IMR-90 (cell line): ENCODE results near the gene PDGFC. TPM values are rescaled to one million over a fixed set of nuclear protein-coding genes. Genes with fewer than 3 reads are reported as not detected.

Experiments
- ATAC-seq: fragments of 200-7000 bp; cut with Tn5 transposase; 2 replicates; pipeline ENCODE4 v1.9.1; 2020; ENCODE audit warnings: low read depth, mild to moderate bottlenecking, moderate library complexity
- BruUV-seq: library from RNA; stranded (reverse); fragments of 400-500 nt; replicated peaks from 2 replicates; lab custom pipeline; 2021; lab: Mats Ljungman, UMichigan
- CTCF ChIA-PET: fragments of 300-600 bp; formaldehyde crosslinking; extraction: SDS; loops from one replicate; lab custom pipeline; 2021; ENCODE audit warnings: antibody characterized with exemption; lab: Yijun Ruan, JAX
- POLR2A ChIA-PET: fragments of 300-600 bp; sonication (Branson Sonifier 250); formaldehyde crosslinking; loops from one replicate; lab custom pipeline; 2022; ENCODE audit warnings: antibody characterized with exemption; ENCODE audit not compliant: unreplicated experiment; lab: Charles Lee
- DNase-seq: peaks from one replicate; pipeline ENCODE4 v3.0.0; 2013
- H2AFZ ChIP-seq: replicated peaks from 2 replicates; pipeline ENCODE3; 2013; ENCODE audit warnings: low read length, mild to moderate bottlenecking; ENCODE audit not compliant: poor library complexity
- H2AK5ac ChIP-seq: 2 replicates; pipeline ENCODE4 v1.6.1; 2013; ENCODE audit warnings: low read depth, low read length, inconsistent platforms
- H2AK9ac ChIP-seq: replicated peaks from 2 replicates; pipeline ENCODE3; 2013; ENCODE audit warnings: mild to moderate bottlenecking, low read depth, low read length, moderate library complexity; ENCODE audit not compliant: poor library complexity
- H2BK120ac ChIP-seq: 2 replicates; pipeline ENCODE4 v1.6.1; 2013; ENCODE audit warnings: low read depth, low read length, inconsistent platforms
- H2BK15ac ChIP-seq: 3 replicates; pipeline ENCODE4 v1.6.1; 2013; ENCODE audit warnings: low read depth, low read length, inconsistent platforms
- H2BK20ac ChIP-seq: 2 replicates; pipeline ENCODE4 v1.6.1; 2013; ENCODE audit warnings: low read depth, mild to moderate bottlenecking, inconsistent platforms, low read length, moderate library complexity
- H2BK5ac ChIP-seq: 2 replicates; pipeline ENCODE4 v1.6.1; 2013; ENCODE audit warnings: mild to moderate bottlenecking, low read depth, low read length, inconsistent platforms; ENCODE audit not compliant: poor library complexity, severe bottlenecking
- H3K14ac ChIP-seq: replicated peaks from 2 replicates; pipeline ENCODE4 v1.6.1; 2013; ENCODE audit warnings: low read depth, low read length, inconsistent platforms
- H3K18ac ChIP-seq: 2 replicates; pipeline ENCODE4 v1.6.1; 2013; ENCODE audit warnings: low read depth, low read length, control low read depth
- H3K23ac ChIP-seq: 2 replicates; pipeline ENCODE4 v1.6.1; 2013; ENCODE audit warnings: low read depth, low read length, inconsistent platforms
- H3K27ac ChIP-seq: 2 replicates; pipeline ENCODE4 v1.5.1; 2013; ENCODE audit warnings: mild to moderate bottlenecking, control low read depth, low read length; ENCODE audit not compliant: insufficient read depth
- H3K27me3 ChIP-seq: 2 replicates; pipeline ENCODE4 v1.6.1; 2013; ENCODE audit warnings: low read length; ENCODE audit not compliant: control insufficient read depth, insufficient read depth
- H3K36me3 ChIP-seq: 2 replicates; pipeline ENCODE4 v1.6.1; 2013; ENCODE audit warnings: low read length, mixed read lengths; ENCODE audit not compliant: control insufficient read depth, insufficient read depth
- H3K4ac ChIP-seq: 2 replicates; pipeline ENCODE4 v1.6.1; 2013; ENCODE audit warnings: low read depth, low read length, inconsistent platforms
- H3K4me1 ChIP-seq: 2 replicates; pipeline ENCODE4 v1.6.1; 2013; ENCODE audit warnings: low read length, mixed read lengths; ENCODE audit not compliant: control insufficient read depth, insufficient read depth
- H3K4me2 ChIP-seq: 2 replicates; pipeline ENCODE4 v1.6.1; 2013; ENCODE audit warnings: low read depth, mild to moderate bottlenecking, control low read depth, low read length, moderate library complexity
- H3K4me3 ChIP-seq: 2 replicates; pipeline ENCODE4 v1.5.1; 2013; ENCODE audit warnings: low read depth, mild to moderate bottlenecking, control low read depth, low read length, moderate library complexity; ENCODE audit not compliant: insufficient read depth
- H3K56ac ChIP-seq: 2 replicates; pipeline ENCODE4 v1.6.1; 2013; ENCODE audit warnings: low read length, inconsistent platforms; ENCODE audit not compliant: insufficient read depth; ENCODE audit errors: extremely low read depth
- H3K79me1 ChIP-seq, 2 experiments: 2 replicates each; pipeline ENCODE4 v1.6.1; 2013; ENCODE audit warnings: low read length in 2 of 2, inconsistent platforms in 1 of 2, low read depth in 1 of 2
- H3K9ac ChIP-seq: 2 replicates; pipeline ENCODE4 v1.6.1; 2013; ENCODE audit warnings: low read depth, low read length, control low read depth
- H3K9me1 ChIP-seq: 2 replicates; pipeline ENCODE4 v1.6.1; 2013; ENCODE audit warnings: low read length, inconsistent platforms; ENCODE audit not compliant: insufficient read depth
- H3K9me3 ChIP-seq: 2 replicates; pipeline ENCODE4 v1.6.1; 2013; ENCODE audit warnings: low read length; ENCODE audit not compliant: control insufficient read depth, insufficient read depth
- H4K20me1 ChIP-seq: 2 replicates; pipeline ENCODE4 v1.6.1; 2013; ENCODE audit warnings: low read length, inconsistent platforms; ENCODE audit not compliant: insufficient read depth
- H4K5ac ChIP-seq: 2 replicates; pipeline ENCODE4 v1.6.1; 2013; ENCODE audit warnings: mild to moderate bottlenecking, low read depth, low read length, control low read depth
- H4K8ac ChIP-seq, 2 experiments: 2 replicates each; pipeline ENCODE4 v1.6.1; 2013; ENCODE audit warnings: low read depth in 2 of 2, low read length in 2 of 2, control low read depth in 1 of 2, inconsistent platforms in 1 of 2
- H4K91ac ChIP-seq: 2 replicates; pipeline ENCODE4 v1.6.1; 2013; ENCODE audit warnings: low read depth, low read length, inconsistent platforms; ENCODE audit not compliant: insufficient read depth
- BHLHE40 ChIP-seq: fragments of 150-350 bp; IDR thresholded peaks from 2 replicates; pipeline ENCODE4 v1.6.1; 2016; ENCODE audit warnings: mild to moderate bottlenecking, low read depth, low read length
- CEBPB ChIP-seq: IDR thresholded peaks from 2 replicates; pipeline ENCODE4 v1.6.1; 2012; ENCODE audit warnings: low read depth, low read length, improper control_type of control experiment
- MAFK ChIP-seq: IDR thresholded peaks from 2 replicates; pipeline ENCODE4 v1.6.1; 2012; ENCODE audit warnings: low read depth, low read length, improper control_type of control experiment
- MAZ ChIP-seq: IDR thresholded peaks from 2 replicates; pipeline ENCODE4 v1.6.1; 2012; ENCODE audit warnings: low read depth, mild to moderate bottlenecking, low read length, improper control_type of control experiment, moderate library complexity, borderline replicate concordance
- NFE2L2 ChIP-seq: fragments of 150-350 bp; IDR thresholded peaks from 2 replicates; pipeline ENCODE4 v1.6.1; 2016; ENCODE audit warnings: low read depth, mild to moderate bottlenecking, low read length
- POLR2A ChIP-seq: IDR thresholded peaks from 2 replicates; pipeline ENCODE4 v1.6.1; 2012; ENCODE audit warnings: mild to moderate bottlenecking, low read depth, low read length
- RAD21 ChIP-seq: IDR thresholded peaks from 2 replicates; pipeline ENCODE4 v1.6.1; 2012; ENCODE audit warnings: low read length, improper control_type of control experiment
- WGBS, 2 experiments: methylation state at CpG; one replicate each; pipeline versions ENCODE4 v1.1.5 to v1.1.7; 2013; ENCODE audit warnings: missing lambda C conversion rate in 2 of 2; ENCODE audit not compliant: insufficient read length in 1 of 2; ENCODE audit errors: extremely low coverage in 2 of 2; 5-methylcytosine and 5-hydroxymethylcytosine counted together
- dilution Hi-C: fragments of 300-500 bp; cut with HindIII; formaldehyde crosslinking; loops from one replicate; pipeline ENCODE4 v1.14.3; 2018; ENCODE audit warnings: low sequenced_read_pairs; ENCODE audit not compliant: unreplicated experiment
- in situ Hi-C: fragments of 300-500 bp; cut with MboI; formaldehyde crosslinking; loops from 3 replicates; pipeline ENCODE4 v1.14.3; 2019; ENCODE audit warnings: low sequenced_read_pairs, inconsistent platforms, mixed read lengths
- intact Hi-C: fragments of 100-400 bp; cut with micrococcal nuclease; formaldehyde crosslinking; loops from 2 replicates; pipeline ENCODE4 v1.10.0; 2022
- polyA plus RNA-seq, 3 experiments: library from polyadenylated mRNA; depleted of rRNA; stranded (reverse); fragments of >200 nt; gene quantifications; 2 replicates each; pipeline ENCODE4 v1.2.3, GENCODE V29; 2012; ENCODE audit warnings: low replicate concordance in 1 of 3
- total RNA-seq: library from RNA; depleted of rRNA; stranded (reverse); fragments of >200 nt; gene quantifications from 2 replicates; pipeline ENCODE4 v1.2.3, GENCODE V29; 2012
- TF ChIP-seq, protein P1 (sequence below): conservative IDR thresholded peaks from 2 replicates; pipeline ENCODE4 v1.5.1; 2012; ENCODE audit warnings: mild to moderate bottlenecking, low read depth, low read length, improper control_type of control experiment

The PDGFC gene
- total and polyA plus RNA-seq, 2 of the 4 experiments (the other 2 are of a cell fraction): 19.8 to 90.7 TPM

DNA sequence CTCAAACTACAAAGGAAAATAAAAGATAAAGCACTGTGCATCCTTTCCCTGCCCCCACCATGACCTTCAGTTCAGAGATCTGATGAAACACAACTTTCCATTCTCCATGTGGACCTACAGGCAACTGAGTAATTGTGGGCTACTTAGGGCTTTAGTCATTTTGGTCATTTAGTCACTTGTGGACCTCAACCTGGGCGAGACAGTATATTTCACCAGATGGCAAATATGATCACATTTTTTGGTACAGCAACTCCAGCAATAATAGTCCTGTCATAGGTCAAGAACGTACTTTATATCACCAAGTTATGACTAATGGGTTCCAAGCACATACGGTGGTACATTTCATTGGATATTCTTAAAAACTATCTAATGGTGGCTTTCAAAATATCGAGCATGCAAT lies 141.2 kb downstream of the PDGFC start:
- H4K91ac ChIP-seq: no peak overlapping the region
- no peak overlapping the region for H3K27ac ChIP-seq
- peak overlapping the region; percentile 39; the same call in 1 of the 2 replicates for H3K4me2 ChIP-seq
- H2AK5ac ChIP-seq: no peak overlapping the region
- peak overlapping the region; percentile 65; the same call in 1 of the 2 replicates for H3K4ac ChIP-seq
- no peak overlapping the region for H2AFZ ChIP-seq
- DNase-seq (peak; percentile 79), ATAC-seq (peak; percentile 37; the same call in 1 of the 2 replicates)
- peak overlapping the region; percentile 58; the same call in 1 of the 2 replicates for H3K14ac ChIP-seq
- dilution Hi-C loops: no loop called here
- H2BK120ac ChIP-seq: no peak overlapping the region
- peak overlapping the region; percentile 9; the same call in 1 of the 2 replicates for H3K18ac ChIP-seq
- no peaks in the 10 kb centered on the region for H4K20me1 ChIP-seq
- in situ Hi-C loops: no loop called here
- ChIA-PET CTCF (no interaction called here), POLR2A (no interaction called here)
- TF ChIP-seq NFE2L2 (no peak), RAD21 (no peak), BHLHE40 (no peak), CEBPB (peak; percentile 32; the same call in 1 of the 2 replicates), POLR2A (no peak), MAFK (no peak), MAZ (no peak)
- TF ChIP-seq, protein P1, sequence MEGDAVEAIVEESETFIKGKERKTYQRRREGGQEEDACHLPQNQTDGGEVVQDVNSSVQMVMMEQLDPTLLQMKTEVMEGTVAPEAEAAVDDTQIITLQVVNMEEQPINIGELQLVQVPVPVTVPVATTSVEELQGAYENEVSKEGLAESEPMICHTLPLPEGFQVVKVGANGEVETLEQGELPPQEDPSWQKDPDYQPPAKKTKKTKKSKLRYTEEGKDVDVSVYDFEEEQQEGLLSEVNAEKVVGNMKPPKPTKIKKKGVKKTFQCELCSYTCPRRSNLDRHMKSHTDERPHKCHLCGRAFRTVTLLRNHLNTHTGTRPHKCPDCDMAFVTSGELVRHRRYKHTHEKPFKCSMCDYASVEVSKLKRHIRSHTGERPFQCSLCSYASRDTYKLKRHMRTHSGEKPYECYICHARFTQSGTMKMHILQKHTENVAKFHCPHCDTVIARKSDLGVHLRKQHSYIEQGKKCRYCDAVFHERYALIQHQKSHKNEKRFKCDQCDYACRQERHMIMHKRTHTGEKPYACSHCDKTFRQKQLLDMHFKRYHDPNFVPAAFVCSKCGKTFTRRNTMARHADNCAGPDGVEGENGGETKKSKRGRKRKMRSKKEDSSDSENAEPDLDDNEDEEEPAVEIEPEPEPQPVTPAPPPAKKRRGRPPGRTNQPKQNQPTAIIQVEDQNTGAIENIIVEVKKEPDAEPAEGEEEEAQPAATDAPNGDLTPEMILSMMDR: no peak
- no peaks in the 10 kb centered on the region for H3K9me3 ChIP-seq
- WGBS, 2 experiments: no CpG with 5 or more reads among the region's 4 CpGs
- H3K36me3 ChIP-seq: no peaks in the 10 kb centered on the region
- no peaks in the 10 kb centered on the region for H3K27me3 ChIP-seq
- intact Hi-C loops: no loop called here
- H3K4me3 ChIP-seq: no peak overlapping the region
- H3K9ac ChIP-seq: no peak overlapping the region
- H2BK15ac ChIP-seq: no peak overlapping the region
- no peaks in the 10 kb centered on the region for H3K9me1 ChIP-seq
- H3K56ac ChIP-seq: no peak overlapping the region
- 0 out of 2 replicates have a peak overlapping the region, but pooled peaks have one; percentile 49 for H2BK20ac ChIP-seq
- peaks cover 5 to 18% of the 10 kb centered on the region in 2 experiments; a peak in 3 of 4 replicates for H3K79me1 ChIP-seq
- H4K5ac ChIP-seq: no peak overlapping the region
- peaks cover 2% of the 10 kb centered on the region; the same call in 1 of the 2 replicates for H3K4me1 ChIP-seq
- H2BK5ac ChIP-seq: peak overlapping the region; percentile 52
- H2AK9ac ChIP-seq: no peak overlapping the region
- peak overlapping the region in 1 of 2 experiments; percentile 2; a peak in 1 of 4 replicates for H4K8ac ChIP-seq
- no peak overlapping the region for H3K23ac ChIP-seq
- BruUV-seq: no TSS peak
